Stimulated activated naive CD8-positive, alpha-beta T cell treated with anti-CD3 and anti-CD28 coated beads, Interleukin-15, Interleukin-2, amounts not matched to agents 100 U/mL and 50 U/mL, for 24 hours (primary cell): ENCODE data around the gene TRIM56.

Experiments used
- ATAC-seq: fragments of 150-1000 bp; cut with Tn5 transposase; one replicate; pipeline ENCODE4 v1.10.0; 2021
- DNase-seq: peaks from one replicate; pipeline ENCODE4 v3.0.0; 2021

The TRIM56 gene

DNA sequence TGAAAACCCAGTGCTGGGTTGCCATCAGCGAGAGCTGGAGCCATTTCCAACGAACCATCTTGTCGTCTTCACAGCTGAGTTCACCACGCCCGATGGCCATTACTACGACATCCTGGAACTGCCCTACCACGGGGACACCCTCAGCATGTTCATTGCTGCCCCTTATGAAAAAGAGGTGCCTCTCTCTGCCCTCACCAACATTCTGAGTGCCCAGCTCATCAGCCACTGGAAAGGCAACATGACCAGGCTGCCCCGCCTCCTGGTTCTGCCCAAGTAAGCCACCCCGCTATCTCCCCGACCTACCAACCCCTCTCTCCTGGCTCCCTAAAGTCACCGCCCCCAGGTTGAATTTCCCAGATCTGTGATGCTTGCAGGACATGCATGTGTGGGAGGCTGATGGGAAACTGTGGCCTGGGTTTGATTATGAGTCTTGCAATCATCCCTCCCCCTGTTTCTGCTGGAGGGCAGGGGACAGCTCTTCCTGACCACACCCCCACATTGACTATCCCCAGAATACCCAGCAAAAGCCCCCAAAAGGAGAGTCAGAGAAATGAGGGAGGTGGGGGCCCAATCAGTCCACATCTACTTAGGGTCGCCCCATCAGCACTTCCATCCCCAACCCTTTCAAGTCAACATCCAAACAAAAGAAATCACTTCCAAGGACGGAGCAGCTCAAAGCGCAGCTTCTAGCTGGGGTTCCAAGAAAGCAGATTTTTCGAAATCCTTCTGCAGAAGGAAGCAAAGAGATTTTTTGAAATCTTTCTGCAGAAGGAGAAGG lies 48.5 kb downstream of the TRIM56 start:
- DNase-seq (no peak), ATAC-seq (no peak)

- DNase-seq (no peak), ATAC-seq (no peak)
These were observed 49.2 kb downstream of the TRIM56 start for GRCh38 chr7:101134399-101134980.

GRCh38 chr7:101137651-101138212 lies 52.5 kb downstream of the TRIM56 start:
- ATAC-seq (no peak), DNase-seq (no peak)

- ATAC-seq: peak; percentile 90
- peak; percentile 85 for DNase-seq
These were observed 53.1 kb downstream of the TRIM56 start for GRCh38 chr7:101138213-101138870.

DNA sequence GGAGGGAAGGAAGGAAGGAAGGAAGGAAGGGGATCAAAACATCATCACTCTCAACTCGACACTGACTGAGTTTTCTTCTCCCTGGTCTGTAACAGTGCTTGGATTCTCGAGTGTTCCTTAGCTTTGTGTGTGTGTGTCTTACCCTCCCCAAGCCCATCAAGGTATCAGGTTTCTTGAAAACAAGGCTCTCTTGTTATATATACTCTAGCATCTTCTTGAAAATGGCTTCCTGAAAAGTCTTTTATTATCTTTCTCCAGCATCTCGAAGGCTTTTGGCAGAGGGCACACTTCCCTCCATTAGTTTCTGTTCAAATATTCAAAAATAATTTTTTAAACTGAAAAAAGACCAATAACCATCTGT lies 55.0 kb downstream of the TRIM56 start:
- ATAC-seq (no peak), DNase-seq (no peak)

DNA sequence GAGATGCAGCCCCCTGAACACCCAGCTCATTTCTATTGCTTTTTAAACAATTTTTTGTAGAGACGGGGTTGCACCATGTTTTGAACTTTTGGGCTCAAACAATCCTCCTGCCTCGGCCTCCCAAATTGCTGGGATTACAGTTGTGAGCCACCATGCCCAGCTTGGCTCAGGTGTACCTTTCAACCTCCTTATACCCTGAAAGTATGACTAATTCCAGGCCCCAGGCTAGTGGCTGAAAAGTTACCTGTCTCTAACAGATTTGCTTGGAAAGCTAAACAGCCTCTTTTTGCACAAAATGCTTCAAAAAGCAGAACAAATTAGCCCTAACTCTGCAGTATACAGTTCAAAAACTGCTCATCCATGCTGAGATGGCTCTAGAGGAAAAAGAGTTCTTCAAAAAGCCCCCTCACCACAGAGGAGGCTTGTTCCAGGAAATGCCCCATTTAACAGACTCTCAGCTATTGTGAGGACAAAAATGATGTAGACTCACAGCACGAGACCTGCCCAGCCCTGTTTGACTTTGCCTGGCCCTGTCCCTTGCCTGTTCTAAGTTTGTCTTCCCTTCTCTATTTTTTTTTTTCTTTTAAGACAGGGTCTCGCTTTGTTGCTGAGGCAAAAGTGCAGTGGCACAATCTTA lies 55.6 kb downstream of the TRIM56 start:
- no peak for ATAC-seq

More for the DNA sequence above, 55.6 kb downstream of the TRIM56 start:
- DNase-seq: no peak
